GM12878 (cell line): Measurements from ENCODE around the gene CCDC91.

Experiments
- BACH1 ChIP-seq: fragments of 450-650 bp; IDR thresholded peaks from 2 replicates; pipeline ENCODE4 v1.6.1; 2017; ENCODE audit warnings: mild to moderate bottlenecking, borderline replicate concordance
- BRCA1 ChIP-seq: IDR thresholded peaks from 2 replicates; pipeline ENCODE4 v1.6.1; 2011; ENCODE audit warnings: low read depth, low read length, improper control_type of control experiment
- CBX3 ChIP-seq: fragments of 200-600 bp; sonication (generic); IDR thresholded peaks from 2 replicates; pipeline ENCODE4 v1.6.1; 2016; ENCODE audit warnings: low read depth, borderline replicate concordance
- EZH2 ChIP-seq: IDR thresholded peaks from 2 replicates; pipeline ENCODE4 v1.6.1; 2012; ENCODE audit warnings: low read depth, mild to moderate bottlenecking, control low read depth, inconsistent platforms, low read length, borderline replicate concordance; ENCODE audit not compliant: control insufficient read depth
- FOS ChIP-seq: IDR thresholded peaks from 3 replicates; pipeline ENCODE4 v1.6.1; 2011; ENCODE audit warnings: borderline replicate concordance; ENCODE audit not compliant: insufficient read length; ENCODE audit errors: extremely low read depth
- NR2F1 ChIP-seq: fragments of 450-650 bp; conservative IDR thresholded peaks from 2 replicates; pipeline ENCODE4 v1.6.1; 2017; ENCODE audit warnings: mild to moderate bottlenecking
- PKNOX1 ChIP-seq: fragments of 450-650 bp; IDR thresholded peaks from 2 replicates; pipeline ENCODE4 v1.6.1; 2016; ENCODE audit warnings: mild to moderate bottlenecking
- RFX5 ChIP-seq: IDR thresholded peaks from 2 replicates; pipeline ENCODE4 v1.6.1; 2011; ENCODE audit warnings: low read depth, low read length, improper control_type of control experiment
- TBL1XR1 ChIP-seq: IDR thresholded peaks from 2 replicates; pipeline ENCODE4 v1.6.1; 2012; ENCODE audit warnings: low read depth, low read length, improper control_type of control experiment
- TCF7 ChIP-seq: IDR thresholded peaks from 2 replicates; pipeline ENCODE4 v1.6.1; 2014; ENCODE audit warnings: antibody characterized with exemption, borderline replicate concordance
- USF2 ChIP-seq: IDR thresholded peaks from 2 replicates; pipeline ENCODE4 v1.6.1; 2011; ENCODE audit warnings: low read depth, low read length, improper control_type of control experiment, borderline replicate concordance
- TF ChIP-seq, protein P1 (sequence below), 3 experiments: IDR thresholded peaks in 2 of 3; conservative IDR thresholded peaks in 1 of 3; 2 replicates each; pipeline ENCODE4 v1.5.1; 2011; ENCODE audit warnings: low read depth in 3 of 3, low read length in 3 of 3, mild to moderate bottlenecking in 3 of 3, control low read depth in 2 of 3, moderate library complexity in 2 of 3, inconsistent platforms in 1 of 3, mixed read lengths in 1 of 3; ENCODE audit not compliant: control insufficient read depth in 2 of 3, insufficient read depth in 1 of 3; ENCODE audit errors: extremely low read depth in 1 of 3

DNA sequence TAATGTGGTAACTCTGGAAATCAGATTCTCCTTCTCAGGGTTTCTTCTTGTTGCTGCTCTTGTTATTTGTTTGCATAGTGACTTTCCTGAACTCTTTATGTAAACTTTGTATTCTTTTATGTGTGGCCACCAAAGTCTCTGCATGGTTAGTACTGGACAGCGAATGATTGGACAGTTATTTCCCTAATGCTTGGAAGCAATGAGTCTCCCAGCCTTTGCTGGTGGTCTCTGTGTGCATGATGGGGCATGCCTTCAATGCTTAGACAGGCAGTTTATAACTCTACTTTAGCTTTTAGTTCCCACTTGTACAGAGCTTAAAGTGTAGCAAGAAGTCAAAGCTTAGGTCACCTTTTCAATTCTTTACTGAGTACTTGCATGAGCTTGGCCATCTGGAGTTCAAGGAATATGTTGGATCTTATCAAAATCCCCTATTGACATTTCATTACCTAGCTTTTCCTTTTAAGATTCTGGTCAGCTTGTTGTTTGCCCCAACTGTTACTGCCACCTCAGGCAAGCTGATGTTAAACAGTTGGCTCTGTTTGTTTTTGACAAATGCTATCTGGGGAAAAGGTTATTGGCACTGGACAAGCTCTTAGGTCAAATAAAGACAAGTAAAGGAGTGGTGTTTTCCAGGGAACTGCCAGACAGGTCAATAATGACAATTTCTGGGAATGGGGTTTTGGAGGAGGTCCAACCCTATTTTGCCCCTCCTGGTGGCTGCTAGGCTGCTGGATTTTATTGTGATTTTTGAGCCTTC lies 12.3 kb downstream of the CCDC91 start:
- TF ChIP-seq TBL1XR1, result no peak
- TF ChIP-seq, protein P1, sequence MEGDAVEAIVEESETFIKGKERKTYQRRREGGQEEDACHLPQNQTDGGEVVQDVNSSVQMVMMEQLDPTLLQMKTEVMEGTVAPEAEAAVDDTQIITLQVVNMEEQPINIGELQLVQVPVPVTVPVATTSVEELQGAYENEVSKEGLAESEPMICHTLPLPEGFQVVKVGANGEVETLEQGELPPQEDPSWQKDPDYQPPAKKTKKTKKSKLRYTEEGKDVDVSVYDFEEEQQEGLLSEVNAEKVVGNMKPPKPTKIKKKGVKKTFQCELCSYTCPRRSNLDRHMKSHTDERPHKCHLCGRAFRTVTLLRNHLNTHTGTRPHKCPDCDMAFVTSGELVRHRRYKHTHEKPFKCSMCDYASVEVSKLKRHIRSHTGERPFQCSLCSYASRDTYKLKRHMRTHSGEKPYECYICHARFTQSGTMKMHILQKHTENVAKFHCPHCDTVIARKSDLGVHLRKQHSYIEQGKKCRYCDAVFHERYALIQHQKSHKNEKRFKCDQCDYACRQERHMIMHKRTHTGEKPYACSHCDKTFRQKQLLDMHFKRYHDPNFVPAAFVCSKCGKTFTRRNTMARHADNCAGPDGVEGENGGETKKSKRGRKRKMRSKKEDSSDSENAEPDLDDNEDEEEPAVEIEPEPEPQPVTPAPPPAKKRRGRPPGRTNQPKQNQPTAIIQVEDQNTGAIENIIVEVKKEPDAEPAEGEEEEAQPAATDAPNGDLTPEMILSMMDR (IDR thresholded peaks at IDR 0.05 in 2 of 3, conservative IDR thresholded peaks at IDR 0.05 in 1 of 3; ENCODE audit: control insufficient read depth in 2 of 3, extremely low read depth in 1 of 3, insufficient read depth in 1 of 3, low read depth in 3 of 3, low read length in 3 of 3), result no peak
- TF ChIP-seq TCF7, result no peak
- no peak for TF ChIP-seq EZH2
- TF ChIP-seq BRCA1, result no peak
- no peak for TF ChIP-seq NR2F1
- no peak for TF ChIP-seq PKNOX1
- TF ChIP-seq FOS, result no peak
- no peak for TF ChIP-seq BACH1
- TF ChIP-seq RFX5, result no peak
- TF ChIP-seq CBX3, result no peak
- TF ChIP-seq USF2, result no peak
